Motor neuron (in vitro differentiated cells): Measurements from ENCODE around the gene ZNF485. TPM values are rescaled to one million over a fixed set of nuclear protein-coding genes. Genes with fewer than 3 reads are reported as not detected.
"Not testable (repeated sequence)": the region's sequence is repeated elsewhere in the genome, so short reads cannot be mapped to it uniquely, and the experiment has no call there.

Source experiments
- ATAC-seq, 8 experiments: fragments of 200-7000 bp; cut with Tn5 transposase; replicated peaks in 6 of 8; 2 replicates each; pipeline ENCODE4 v1.8.0; 2021; ENCODE audit warnings: mild to moderate bottlenecking in 8 of 8, moderate library complexity in 8 of 8
- H3K27ac ChIP-seq, 2 donors: fragments of 250-450 bp; sonication (Bioruptor Pico); 2 replicates each; pipeline ENCODE4 v1.9.0; 2021; ENCODE audit warnings: antibody characterized with exemption in 2 of 2, mild to moderate bottlenecking in 2 of 2, moderate library complexity in 1 of 2
- H3K4me1 ChIP-seq, 2 donors: fragments of 250-450 bp; sonication (Bioruptor Pico); replicated peaks in 1 of 2; 2 replicates each; pipeline ENCODE4 v1.6.1; 2021; ENCODE audit warnings: antibody characterized with exemption in 2 of 2, mild to moderate bottlenecking in 2 of 2, moderate library complexity in 1 of 2
- H3K4me3 ChIP-seq, 5 donors: fragments of 250-450 bp; sonication (Bioruptor Pico); 2 replicates each; pipeline ENCODE4 v1.9.0; 2021; ENCODE audit warnings: antibody characterized with exemption in 5 of 5, mild to moderate bottlenecking in 5 of 5, moderate library complexity in 4 of 5
- WGBS, 10 experiments: fragments of 450-650 bp; shearing (Covaris generic); methylation state at CpG; one replicate each; pipeline ENCODE4 v1.0.0; 2022; 5-methylcytosine and 5-hydroxymethylcytosine counted together
- in situ Hi-C, 9 experiments: fragments of 400-800 bp; cut with MboI; loops; one replicate each; pipeline ENCODE4 v1.15.0; 2021; ENCODE audit warnings: low sequenced_read_pairs in 9 of 9, low pct_unique_long_range_greater_than_20kb in 2 of 9; ENCODE audit not compliant: unreplicated experiment in 9 of 9
- total RNA-seq, 8 experiments: library from RNA; unstranded; fragments of 300-600 nt; gene quantifications; 2 replicates each; pipeline versions ENCODE4 v1.2.3 to v1.2.4, GENCODE V29; 2022

The ZNF485 gene
- total RNA-seq, 8 experiments from 2014 or later = 3.0 to 7.5 (median 5.7) TPM

DNA sequence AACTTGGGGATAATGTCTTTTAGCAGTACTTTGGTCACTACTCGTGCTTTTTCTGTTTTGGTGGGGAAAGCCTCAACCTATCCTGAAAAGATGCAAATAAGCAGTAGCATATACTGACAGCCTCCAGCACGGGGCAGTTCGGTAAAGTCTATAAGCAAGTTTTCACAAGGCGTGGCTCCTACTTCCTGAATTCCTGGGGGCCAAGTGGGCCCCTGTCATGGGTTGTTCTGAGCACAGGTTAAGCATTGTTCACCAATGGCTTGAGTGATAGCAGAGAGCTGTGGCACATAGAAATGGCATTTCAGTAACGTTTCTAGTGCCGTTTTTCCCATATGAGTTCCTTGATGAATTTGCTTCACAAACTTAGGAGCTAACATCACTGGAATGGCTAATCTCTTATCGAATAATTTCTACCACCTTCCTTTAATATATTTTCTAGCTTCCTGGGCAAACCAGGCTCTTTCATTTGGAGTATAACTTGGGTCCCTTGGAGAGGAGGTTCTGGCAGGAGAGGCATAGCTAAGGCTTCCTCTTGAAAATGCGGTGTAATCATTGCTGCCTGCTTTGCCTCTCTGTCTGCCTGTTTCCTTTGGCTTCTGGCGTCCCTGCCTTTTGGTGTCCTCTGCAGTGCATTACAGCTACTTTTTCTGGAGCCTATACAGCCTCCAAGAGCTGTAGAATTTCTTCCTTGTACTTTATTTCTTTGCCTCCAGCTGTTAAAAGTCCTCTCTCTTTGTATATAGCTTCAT is 20.1 kb upstream of the ZNF485 start:
- in situ Hi-C loops = no loop called here
- H3K27ac ChIP-seq = no peak overlapping the region
- no peak for ATAC-seq
- WGBS, 10 experiments = 22 to 80% (median 62%) methylated on average over 1 to 8 of the region's 9 CpGs
- no peak overlapping the region for H3K4me3 ChIP-seq
- no peaks in the 10 kb centered on the region for H3K4me1 ChIP-seq

DNA sequence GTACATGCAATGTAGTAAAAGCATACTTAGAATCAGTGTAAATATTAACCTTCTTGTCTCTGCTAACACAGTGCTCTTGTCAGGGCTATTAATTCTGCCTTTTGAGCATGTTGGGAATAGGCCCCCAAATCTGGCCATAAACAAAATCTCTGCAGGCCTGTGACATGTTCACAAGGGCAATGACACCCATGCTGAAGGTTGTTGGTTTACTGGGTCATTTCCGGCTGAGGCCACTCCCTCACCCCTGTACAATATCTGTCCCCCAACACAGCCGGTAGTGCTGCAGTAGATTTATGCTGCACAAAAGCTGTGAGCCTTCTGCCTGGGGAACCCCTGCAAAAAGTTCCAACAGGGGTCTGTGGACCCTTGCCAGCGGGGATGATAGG is 19.5 kb upstream of the ZNF485 start:
- WGBS, 10 experiments = 33 to 100% (median 87%) methylated on average over 1 to 3 of the region's 3 CpGs; no CpG with 5 or more reads in 5 of the 10 experiments
- H3K4me1 ChIP-seq, H3K4me3 ChIP-seq, H3K27ac ChIP-seq, in situ Hi-C loops, ATAC-seq: not testable (repeated sequence)

DNA sequence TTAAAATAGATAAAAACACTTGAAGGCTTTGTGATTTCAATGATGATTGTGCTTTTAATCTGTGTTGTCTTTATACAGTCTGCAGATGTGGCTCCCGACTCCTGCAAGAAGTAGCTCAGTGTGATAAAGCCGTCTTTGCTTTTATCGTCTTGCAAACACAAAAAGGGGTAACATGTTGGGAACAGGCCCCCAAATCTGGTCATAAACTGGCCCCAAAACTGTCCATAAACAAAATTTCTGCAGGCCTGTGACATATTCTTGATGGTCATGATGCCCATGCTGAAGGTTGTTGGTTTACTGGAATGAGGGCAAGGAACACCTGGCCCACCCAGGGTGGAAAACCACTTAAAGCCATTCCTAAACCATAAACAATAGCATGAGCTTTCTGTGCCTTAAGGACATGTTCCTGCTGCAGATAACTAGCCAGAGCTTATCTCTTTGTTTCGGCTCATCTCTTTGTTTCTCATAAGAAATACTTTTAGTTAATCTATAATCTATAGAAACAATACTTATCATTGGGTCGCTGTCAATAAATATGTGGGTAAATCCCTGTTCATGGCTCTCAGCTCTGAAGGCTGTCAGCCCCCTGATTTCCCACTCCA is 14.8 kb upstream of the ZNF485 start:
- peaks cover 0 to 11% of the 10 kb centered on the region in 2 donors for H3K4me1 ChIP-seq
- 20 to 85% (median 71%) methylated on average over 1 to 5 of the region's 5 CpGs for WGBS, 10 experiments
- H3K4me3 ChIP-seq = no peak overlapping the region
- no peak for ATAC-seq
- in situ Hi-C loops = no loop called here
- H3K27ac ChIP-seq = no peak overlapping the region

DNA sequence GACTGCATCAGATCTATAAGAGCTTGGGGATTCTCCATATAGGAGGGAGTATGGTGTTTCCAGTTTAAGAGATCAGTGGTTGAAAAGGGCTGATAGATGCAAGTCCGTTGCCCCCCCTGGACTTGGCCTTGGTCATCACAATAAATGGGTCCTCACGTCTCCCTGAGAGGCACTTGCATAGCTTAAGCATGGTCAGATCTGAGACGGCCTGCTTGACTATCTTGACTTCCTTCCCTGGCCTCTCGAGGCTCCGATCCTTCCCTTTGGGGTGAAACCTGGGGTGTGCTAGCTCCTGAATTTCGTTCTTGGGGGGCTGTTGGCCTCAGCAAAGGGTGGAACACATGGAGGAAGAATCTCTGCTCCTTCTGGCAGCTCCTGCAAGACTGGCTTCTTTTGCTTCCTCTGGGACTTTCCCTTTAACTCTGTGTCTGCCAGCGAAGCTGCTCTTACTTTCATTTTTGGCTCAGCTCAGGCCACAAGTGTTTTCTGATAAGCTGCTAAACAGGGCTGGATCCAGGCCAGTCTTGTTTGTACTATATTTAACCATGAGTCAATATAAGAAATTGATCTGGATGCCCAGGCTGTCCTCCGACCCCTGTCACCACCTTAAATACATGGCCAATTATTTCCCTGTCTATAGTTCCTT is 11.2 kb upstream of the ZNF485 start:
- in situ Hi-C loops = no loop called here
- WGBS, 10 experiments = 0 to 64% (median 27%) methylated on average over 1 to 7 of the region's 8 CpGs; no CpG with 5 or more reads in 2 of the 10 experiments
- ATAC-seq = peak in 5 of 8 experiments; percentile 28 to 90 (median 80)
- Histone ChIP-seq H3K4me3 (no peak overlapping the region), H3K27ac (peak overlapping the region in 1 of 2 donors; percentile 63), H3K4me1 (peaks cover 0 to 11% of the 10 kb centered on the region in 2 donors)

DNA sequence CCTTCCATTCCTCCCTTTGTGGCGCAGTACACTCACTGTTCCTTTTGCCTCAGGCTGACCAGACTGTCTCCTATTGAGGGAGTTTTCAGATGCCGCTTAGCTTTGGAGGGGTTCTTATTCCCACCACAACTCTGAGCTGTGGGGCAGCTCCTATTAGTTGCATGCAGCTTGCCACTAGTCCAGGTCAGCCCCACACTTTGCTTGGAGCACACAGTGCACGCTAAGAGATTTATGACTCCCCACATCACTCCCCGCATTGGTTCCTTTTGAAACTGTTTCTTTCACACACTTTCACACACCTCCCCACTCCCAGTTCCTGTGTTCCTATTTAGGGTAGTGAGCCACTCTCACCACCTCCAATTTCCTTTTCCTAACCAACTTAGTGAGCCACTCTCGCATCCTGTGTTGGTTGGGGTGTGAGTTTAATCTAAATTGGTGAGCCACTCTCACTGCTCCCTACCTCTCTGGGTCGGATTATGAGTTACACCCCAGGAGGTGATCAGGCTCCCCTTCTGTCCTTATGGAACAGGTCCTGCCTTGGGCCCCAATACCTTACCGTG is 10.4 kb upstream of the ZNF485 start:
- Histone ChIP-seq H3K27ac (no peak overlapping the region), H3K4me1 (peaks cover 0 to 11% of the 10 kb centered on the region in 2 donors), H3K4me3 (no peak overlapping the region)
- 44 to 100% (median 67%) methylated on average over 1 to 4 of the region's 7 CpGs; no CpG with 5 or more reads in 1 of the 10 experiments for WGBS, 10 experiments
- in situ Hi-C loops = no loop called here
- ATAC-seq = peak in 2 of 8 experiments; percentile 11 to 50

DNA sequence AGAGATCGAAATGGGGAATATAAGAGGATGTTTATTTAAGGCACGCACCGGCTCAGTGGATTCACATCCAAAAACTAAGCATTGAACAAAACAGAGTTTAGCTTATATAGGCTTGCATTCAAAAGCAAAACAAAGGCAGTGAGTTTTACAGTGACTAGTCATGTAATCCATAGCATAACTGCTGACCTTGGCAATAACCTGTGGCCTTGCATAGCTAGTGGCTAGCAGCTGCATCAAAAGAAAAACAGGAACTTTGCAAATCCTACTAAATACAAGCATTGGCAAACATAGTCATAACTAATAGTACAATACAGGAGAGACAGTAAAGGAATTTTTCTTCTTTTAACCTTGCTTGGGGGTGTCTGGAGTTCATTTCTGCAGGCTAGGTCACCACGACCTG is 9.7 kb upstream of the ZNF485 start:
- WGBS, 10 experiments = 63 to 100% (median 91%) methylated on average over 1 to 4 of the region's 4 CpGs; no CpG with 5 or more reads in 2 of the 10 experiments
- no peak for ATAC-seq
- in situ Hi-C loops = no loop called here
- Histone ChIP-seq H3K4me3 (no peak overlapping the region), H3K27ac (no peak overlapping the region), H3K4me1 (peaks cover 0 to 11% of the 10 kb centered on the region in 2 donors)

DNA sequence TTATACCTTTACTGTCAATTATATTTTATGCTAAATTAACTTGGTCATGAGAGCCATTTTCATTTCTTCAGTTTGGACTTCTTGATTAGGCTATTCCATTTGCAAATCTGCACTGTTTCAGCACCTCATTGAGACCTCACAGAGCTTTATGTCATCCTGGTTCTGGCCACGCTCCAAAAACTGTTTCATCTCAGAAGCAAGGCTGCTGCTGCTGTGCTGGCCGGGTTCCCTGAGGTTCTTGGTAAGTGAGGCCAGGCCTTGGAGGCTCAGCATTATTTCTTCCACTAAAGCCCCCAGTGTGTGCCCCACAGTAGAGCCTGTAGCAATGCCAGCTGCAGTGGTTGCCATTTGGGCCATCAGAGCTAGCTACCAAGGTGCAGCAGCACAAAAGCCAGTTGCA is 7.8 kb upstream of the ZNF485 start:
- no peak overlapping the region for H3K27ac ChIP-seq
- peaks cover 0 to 11% of the 10 kb centered on the region in 2 donors for H3K4me1 ChIP-seq
- no peak overlapping the region for H3K4me3 ChIP-seq
- no peak for ATAC-seq
- WGBS, 10 experiments = 8 to 100% (median 71%) methylated on average over 1 to 2 of the region's 2 CpGs; no CpG with 5 or more reads in 5 of the 10 experiments
- in situ Hi-C loops = no loop called here

DNA sequence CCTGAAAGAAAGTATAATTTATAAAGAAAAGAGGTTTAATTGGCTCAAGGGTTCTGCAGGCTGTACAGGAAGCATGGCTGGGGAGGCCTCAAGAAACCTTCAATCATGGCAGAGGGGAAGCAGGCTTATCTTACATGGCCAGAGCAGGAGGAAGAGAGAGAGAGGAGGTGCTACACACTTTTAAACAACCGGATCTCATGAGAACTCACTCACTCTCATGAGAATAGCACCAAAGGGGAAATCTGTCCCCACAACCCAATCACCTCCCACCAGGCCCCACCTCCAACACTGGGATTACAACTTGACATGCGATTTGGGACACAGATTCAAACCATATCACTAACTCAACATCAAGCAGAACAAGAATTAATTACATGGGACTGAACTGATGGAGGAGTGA is 6.9 kb upstream of the ZNF485 start:
- Histone ChIP-seq H3K4me3 (no peak overlapping the region), H3K4me1 (peaks cover 0 to 11% of the 10 kb centered on the region in 2 donors), H3K27ac (no peak overlapping the region)
- in situ Hi-C loops = no loop called here
- no peak for ATAC-seq
- WGBS, 10 experiments = 0 to 85% (median 68%) methylated on average over 1 to 2 of the region's 2 CpGs; no CpG with 5 or more reads in 2 of the 10 experiments

DNA sequence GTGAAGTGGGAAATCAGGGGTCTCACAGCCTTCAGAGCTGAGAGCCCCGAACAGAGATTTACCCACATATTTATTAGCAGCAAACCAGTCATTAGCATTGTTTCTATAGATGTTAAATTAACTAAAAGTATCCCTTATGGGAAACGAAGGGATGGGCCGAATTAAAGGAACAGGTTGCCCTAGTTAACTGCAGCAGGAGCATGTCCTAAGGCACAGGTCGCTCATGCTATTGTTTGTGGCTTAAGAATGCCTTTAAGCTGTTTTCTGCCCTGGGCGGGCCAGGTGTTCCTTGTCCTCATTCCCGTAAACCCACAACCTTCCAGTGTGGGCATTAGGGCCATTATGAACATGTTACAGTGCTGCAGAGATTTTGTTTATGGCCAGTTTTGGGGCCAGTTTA is 4.7 kb upstream of the ZNF485 start:
- H3K4me3 ChIP-seq, H3K27ac ChIP-seq, in situ Hi-C loops, H3K4me1 ChIP-seq, ATAC-seq: not testable (repeated sequence)
- WGBS, 10 experiments = 0 to 83% (median 53%) methylated on average over 1 to 4 of the region's 6 CpGs; no CpG with 5 or more reads in 4 of the 10 experiments

DNA sequence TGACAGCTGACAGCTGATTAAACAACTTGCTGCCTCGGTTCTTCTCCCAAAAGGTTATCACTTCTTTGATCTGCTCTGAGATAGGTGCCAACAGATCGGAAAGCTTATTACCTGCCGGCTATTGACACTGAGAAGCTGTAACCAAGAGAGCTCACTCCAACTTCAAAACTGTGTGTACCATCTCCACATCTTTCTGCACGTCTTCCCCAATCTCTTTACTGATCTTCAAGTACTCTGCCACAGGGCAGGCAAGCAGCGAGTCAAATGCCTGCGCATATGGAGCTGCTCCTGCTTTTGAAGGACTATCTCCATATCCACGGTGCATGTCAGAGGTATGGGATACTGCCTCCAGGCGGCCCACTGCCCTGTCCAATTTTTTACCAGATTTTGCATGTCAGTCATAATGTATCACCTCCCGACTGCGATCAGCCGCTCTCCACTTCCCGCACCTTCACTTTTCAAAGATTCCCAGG is 352 bp upstream of the ZNF485 start:
- H3K4me3 ChIP-seq = peak overlapping the region; percentile 82 to 95 (median 87)
- no peak overlapping the region for H3K27ac ChIP-seq
- 0 to 95% (median 43%) methylated on average over 1 to 10 of the region's 12 CpGs; no CpG with 5 or more reads in 3 of the 10 experiments for WGBS, 10 experiments
- peaks cover 8 to 11% of the 10 kb centered on the region in 2 donors for H3K4me1 ChIP-seq
- in situ Hi-C loops = no loop called here
- peak; percentile 19 to 47 (median 42) for ATAC-seq

DNA sequence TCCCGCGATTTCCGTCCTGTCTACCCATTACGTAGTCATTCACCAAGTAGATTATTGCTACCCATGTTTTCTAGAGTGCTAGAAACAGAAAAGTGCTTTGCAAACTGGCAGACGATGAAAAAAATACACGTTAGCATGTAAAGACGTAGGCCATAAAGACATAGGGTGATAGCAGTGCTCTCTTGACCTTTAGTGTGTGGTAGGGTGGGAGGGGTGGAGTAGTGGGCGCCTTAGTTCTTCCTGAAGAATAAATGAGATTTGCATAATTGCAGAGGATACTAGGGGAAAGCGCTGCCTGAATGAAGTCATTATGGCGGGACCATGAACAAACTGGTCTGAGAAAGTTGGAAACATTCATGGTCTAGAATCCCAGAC is 948 bp downstream of the ZNF485 start:
- Histone ChIP-seq H3K4me3 (peak overlapping the region; percentile 82 to 95 (median 87)), H3K4me1 (peaks cover 8 to 11% of the 10 kb centered on the region in 2 donors), H3K27ac (no peak overlapping the region)
- ATAC-seq = no peak
- in situ Hi-C loops = no loop called here
- WGBS, 10 experiments = 48 to 100% (median 67%) methylated on average over 1 to 10 of the region's 10 CpGs; no CpG with 5 or more reads in 1 of the 10 experiments

DNA sequence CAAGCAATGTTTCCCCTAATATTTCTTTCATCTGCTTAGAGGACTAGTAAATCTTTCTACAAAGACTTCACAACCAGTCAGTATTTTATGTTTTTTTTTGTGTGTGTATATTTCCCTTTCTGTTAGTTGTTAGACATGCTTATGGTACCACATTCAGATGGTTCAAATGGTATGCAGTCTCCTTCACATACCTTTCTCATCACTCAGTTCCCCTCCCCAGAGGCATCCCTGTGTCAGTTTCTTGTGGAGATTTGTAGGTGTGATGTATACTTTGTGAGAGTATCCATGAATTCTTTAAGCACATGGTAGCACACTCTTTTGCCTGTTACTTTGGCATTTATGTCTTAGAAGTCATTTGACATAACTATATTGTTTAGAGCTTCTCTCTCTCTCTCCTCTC is 4.4 kb downstream of the ZNF485 start:
- no peak for ATAC-seq
- Histone ChIP-seq H3K4me3 (no peak overlapping the region), H3K4me1 (peaks cover 8 to 11% of the 10 kb centered on the region in 2 donors), H3K27ac (no peak overlapping the region)
- in situ Hi-C loops = no loop called here
